ENCODE measurements around the gene VIPR2.

DNA sequence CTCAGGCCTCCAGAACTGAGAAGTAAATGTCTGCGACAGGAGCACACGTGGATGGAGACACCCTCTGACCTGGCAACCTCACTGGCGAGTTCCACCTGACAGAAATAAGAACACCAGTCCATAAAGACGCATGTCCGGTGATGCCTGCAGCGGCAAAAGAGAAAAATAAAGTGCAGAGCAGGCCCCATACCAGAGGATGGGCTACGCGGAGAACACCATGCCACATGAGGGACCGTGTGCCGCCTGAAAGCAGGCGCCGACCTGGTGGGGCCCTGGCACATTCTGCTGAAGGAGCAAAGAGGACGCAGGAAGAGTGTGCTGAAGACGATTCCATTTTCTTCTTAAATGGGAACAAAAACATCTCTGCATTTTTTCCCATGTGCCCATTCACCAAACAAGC is 105.0 kb downstream of the VIPR2 start:
- no peak for TF ChIP-seq POLR2A (IDR thresholded peaks at IDR 0.05)
- TF ChIP-seq, protein P1, sequence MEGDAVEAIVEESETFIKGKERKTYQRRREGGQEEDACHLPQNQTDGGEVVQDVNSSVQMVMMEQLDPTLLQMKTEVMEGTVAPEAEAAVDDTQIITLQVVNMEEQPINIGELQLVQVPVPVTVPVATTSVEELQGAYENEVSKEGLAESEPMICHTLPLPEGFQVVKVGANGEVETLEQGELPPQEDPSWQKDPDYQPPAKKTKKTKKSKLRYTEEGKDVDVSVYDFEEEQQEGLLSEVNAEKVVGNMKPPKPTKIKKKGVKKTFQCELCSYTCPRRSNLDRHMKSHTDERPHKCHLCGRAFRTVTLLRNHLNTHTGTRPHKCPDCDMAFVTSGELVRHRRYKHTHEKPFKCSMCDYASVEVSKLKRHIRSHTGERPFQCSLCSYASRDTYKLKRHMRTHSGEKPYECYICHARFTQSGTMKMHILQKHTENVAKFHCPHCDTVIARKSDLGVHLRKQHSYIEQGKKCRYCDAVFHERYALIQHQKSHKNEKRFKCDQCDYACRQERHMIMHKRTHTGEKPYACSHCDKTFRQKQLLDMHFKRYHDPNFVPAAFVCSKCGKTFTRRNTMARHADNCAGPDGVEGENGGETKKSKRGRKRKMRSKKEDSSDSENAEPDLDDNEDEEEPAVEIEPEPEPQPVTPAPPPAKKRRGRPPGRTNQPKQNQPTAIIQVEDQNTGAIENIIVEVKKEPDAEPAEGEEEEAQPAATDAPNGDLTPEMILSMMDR (IDR thresholded peaks at IDR 0.05), result no peak
